Activated T-cell treated with anti-CD3 and anti-CD28 coated beads, Interleukin-2, amount 50 U/mL, for 48 hours (primary cell): ENCODE results near the gene DUS4L.
"Not testable (repeated sequence)": the region's sequence is repeated elsewhere in the genome, so short reads cannot be mapped to it uniquely, and the experiment has no call there.

Experiments used
- DNase-seq, 2 experiments: peaks; one replicate each; pipeline ENCODE4 v3.0.0-alpha.2; 2020

The DUS4L gene

GRCh38 chr7:107563775-107564552 lies at the start of gene DUS4L, which contains the start of gene COG5:
Gene DUS4L (plus strand): TSS chr7:107563971. CDS start chr7:107567071, 3,100 bp downstream.
Gene COG5 (minus strand): TSS chr7:107563920. CDS start chr7:107563896, 24 bp downstream.
- peak; percentile 88 to 91 for DNase-seq

GRCh38 chr7:107526672-107527071 lies 37.1 kb upstream of the DUS4L start:
- DNase-seq: no peak

GRCh38 chr7:107527196-107527595 lies 36.6 kb upstream of the DUS4L start:
- no peak for DNase-seq

GRCh38 chr7:107528461-107528860 lies 35.3 kb upstream of the DUS4L start:
- no peak for DNase-seq

GRCh38 chr7:107530751-107531150 lies 33.0 kb upstream of the DUS4L start:
- no peak for DNase-seq

GRCh38 chr7:107534139-107534538 lies 29.6 kb upstream of the DUS4L start:
- no peak for DNase-seq

GRCh38 chr7:107537228-107537627 lies 26.5 kb upstream of the DUS4L start:
- DNase-seq: not testable (repeated sequence)

GRCh38 chr7:107538001-107538400 lies 25.8 kb upstream of the DUS4L start:
- DNase-seq: no peak

GRCh38 chr7:107543338-107543993 lies 20.3 kb upstream of the DUS4L start:
- no peak for DNase-seq

- no peak for DNase-seq
These were observed 18.8 kb upstream of the DUS4L start for GRCh38 chr7:107544848-107545591.

- no peak for DNase-seq
These were observed 11.8 kb upstream of the DUS4L start for GRCh38 chr7:107551936-107552335.

GRCh38 chr7:107555893-107556292 lies 7.9 kb upstream of the DUS4L start:
- no peak for DNase-seq

- no peak for DNase-seq
These were observed 3.9 kb upstream of the DUS4L start for GRCh38 chr7:107559864-107560263.

- DNase-seq: no peak
These were observed 2.8 kb upstream of the DUS4L start for GRCh38 chr7:107560898-107561516.

GRCh38 chr7:107563081-107563774 lies 543 bp upstream of the DUS4L start:
- no peak for DNase-seq

GRCh38 chr7:107564553-107565298 lies 955 bp downstream of the DUS4L start:
- DNase-seq: no peak

GRCh38 chr7:107570298-107570697 lies 6.5 kb downstream of the DUS4L start:
- no peak for DNase-seq

GRCh38 chr7:107573537-107573936 lies 9.8 kb downstream of the DUS4L start:
- DNase-seq: no peak

- DNase-seq: no peak
These were observed 15.7 kb downstream of the DUS4L start for GRCh38 chr7:107579554-107579884.

GRCh38 chr7:107579885-107580715 lies 16.3 kb downstream of the DUS4L start, which contains the start of gene BCAP29:
Gene BCAP29 (plus strand): TSS chr7:107580246. CDS start chr7:107580773, 527 bp downstream.
- peak; percentile 81 to 84 for DNase-seq
